Nephron (organoid): Measurements from ENCODE around the gene ZNF280B.

Experiments used
- H3K27ac Mint-ChIP-seq, 3 experiments: 2 replicates each; pipeline ENCODE4 v1.8.0; 2020; ENCODE audit warnings: mixed read lengths in 3 of 3, mild to moderate bottlenecking in 2 of 3, moderate library complexity in 1 of 3
- H3K27me3 Mint-ChIP-seq: 2 replicates; pipeline ENCODE4 v1.8.0; 2021; ENCODE audit warnings: low read depth, mild to moderate bottlenecking, moderate library complexity, mixed read lengths
- H3K36me3 Mint-ChIP-seq: 2 replicates; pipeline ENCODE4 v1.8.0; 2020; ENCODE audit warnings: low read depth, mixed read lengths
- H3K4me1 Mint-ChIP-seq: 2 replicates; pipeline ENCODE4 v1.8.0; 2020; ENCODE audit warnings: mixed read lengths
- H3K4me3 Mint-ChIP-seq, 3 experiments: 2 replicates each; pipeline ENCODE4 v1.8.0; 2020; ENCODE audit warnings: mild to moderate bottlenecking in 3 of 3, mixed read lengths in 3 of 3, moderate library complexity in 2 of 3
- H3K9me3 Mint-ChIP-seq: 2 replicates; pipeline ENCODE4 v1.8.0; 2020; ENCODE audit warnings: mixed read lengths
- TF ChIP-seq, protein P1 (sequence below), 3 experiments: fragments of 200-600 bp; sonication (generic); IDR thresholded peaks; one replicate each; pipeline ENCODE4 v1.5.0; 2021; ENCODE audit warnings: antibody characterized with exemption in 3 of 3; ENCODE audit not compliant: unreplicated experiment in 3 of 3

ZNF280B gene

DNA sequence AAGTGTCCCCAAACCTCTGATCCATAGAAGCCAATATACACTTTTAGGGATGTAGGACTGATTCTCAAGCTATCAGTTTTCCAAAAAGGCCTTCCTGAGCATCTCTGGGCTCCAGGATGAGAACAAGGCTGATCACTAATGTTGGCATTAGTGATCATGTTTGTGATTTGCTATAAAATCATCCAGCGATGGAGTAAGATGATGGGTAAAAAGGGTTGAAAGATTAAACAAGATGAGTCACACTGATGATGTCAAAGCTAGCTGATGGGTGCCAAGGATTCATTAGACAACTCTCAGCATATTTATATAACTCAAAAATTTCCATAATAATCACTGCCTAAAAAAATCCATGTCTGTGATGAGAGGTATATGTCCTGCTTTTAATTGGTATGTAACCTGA, 42.8 kb downstream of the ZNF280B start:
- peaks cover 30% of the 10 kb centered on the region for H3K9me3 Mint-ChIP-seq
- TF ChIP-seq, protein P1, sequence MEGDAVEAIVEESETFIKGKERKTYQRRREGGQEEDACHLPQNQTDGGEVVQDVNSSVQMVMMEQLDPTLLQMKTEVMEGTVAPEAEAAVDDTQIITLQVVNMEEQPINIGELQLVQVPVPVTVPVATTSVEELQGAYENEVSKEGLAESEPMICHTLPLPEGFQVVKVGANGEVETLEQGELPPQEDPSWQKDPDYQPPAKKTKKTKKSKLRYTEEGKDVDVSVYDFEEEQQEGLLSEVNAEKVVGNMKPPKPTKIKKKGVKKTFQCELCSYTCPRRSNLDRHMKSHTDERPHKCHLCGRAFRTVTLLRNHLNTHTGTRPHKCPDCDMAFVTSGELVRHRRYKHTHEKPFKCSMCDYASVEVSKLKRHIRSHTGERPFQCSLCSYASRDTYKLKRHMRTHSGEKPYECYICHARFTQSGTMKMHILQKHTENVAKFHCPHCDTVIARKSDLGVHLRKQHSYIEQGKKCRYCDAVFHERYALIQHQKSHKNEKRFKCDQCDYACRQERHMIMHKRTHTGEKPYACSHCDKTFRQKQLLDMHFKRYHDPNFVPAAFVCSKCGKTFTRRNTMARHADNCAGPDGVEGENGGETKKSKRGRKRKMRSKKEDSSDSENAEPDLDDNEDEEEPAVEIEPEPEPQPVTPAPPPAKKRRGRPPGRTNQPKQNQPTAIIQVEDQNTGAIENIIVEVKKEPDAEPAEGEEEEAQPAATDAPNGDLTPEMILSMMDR (IDR thresholded peaks at IDR 0.05; ENCODE audit: unreplicated experiment in 3 of 3), result no peak
- H3K4me1 Mint-ChIP-seq, result no peaks in the 10 kb centered on the region
- peaks cover 39% of the 10 kb centered on the region for H3K27me3 Mint-ChIP-seq
- H3K4me3 Mint-ChIP-seq, result no peak overlapping the region
- no peaks in the 10 kb centered on the region for H3K36me3 Mint-ChIP-seq
- H3K27ac Mint-ChIP-seq, result no peak overlapping the region

- Mint-ChIP-seq H3K27me3 (peaks cover 39% of the 10 kb centered on the region), H3K9me3 (peaks cover 30% of the 10 kb centered on the region), H3K4me3 (no peak overlapping the region), H3K4me1 (no peaks in the 10 kb centered on the region), H3K27ac (no peak overlapping the region), H3K36me3 (no peaks in the 10 kb centered on the region)
- TF ChIP-seq, protein P1 (IDR thresholded peaks at IDR 0.05; ENCODE audit: unreplicated experiment in 3 of 3), result no peak
These were observed 43.4 kb downstream of the ZNF280B start for GRCh38 chr22:22465094-22465602.

DNA sequence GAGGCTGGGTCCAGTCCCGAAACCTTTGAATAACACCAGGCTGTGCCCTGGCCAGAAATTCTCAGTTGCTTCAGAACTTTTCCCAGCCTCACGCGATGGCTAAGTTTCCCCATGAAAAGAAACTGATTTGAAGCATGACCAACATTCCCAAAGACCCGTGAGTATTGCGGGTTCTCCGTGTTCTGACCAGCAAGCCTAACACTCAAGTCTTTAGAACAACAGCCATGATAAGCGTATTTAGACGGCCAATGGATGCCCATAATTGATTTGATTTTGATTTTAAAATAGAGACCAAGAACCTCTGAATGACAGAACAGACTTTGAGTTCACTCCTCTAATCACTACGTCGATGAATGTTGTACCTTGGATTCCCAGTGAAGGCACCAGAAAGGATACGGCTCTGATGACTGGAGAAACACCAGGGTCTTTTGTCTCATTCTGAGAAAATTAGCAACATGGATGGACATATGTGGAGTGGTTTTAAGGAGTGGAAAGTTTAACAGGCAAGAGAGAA, 43.9 kb downstream of the ZNF280B start:
- H3K27me3 Mint-ChIP-seq, result peaks cover 39% of the 10 kb centered on the region
- peaks cover 27% of the 10 kb centered on the region for H3K9me3 Mint-ChIP-seq
- TF ChIP-seq, protein P1 (IDR thresholded peaks at IDR 0.05; ENCODE audit: unreplicated experiment in 3 of 3), result no peak
- H3K4me3 Mint-ChIP-seq, result no peak overlapping the region
- H3K27ac Mint-ChIP-seq, result no peak overlapping the region
- no peaks in the 10 kb centered on the region for H3K4me1 Mint-ChIP-seq
- H3K36me3 Mint-ChIP-seq, result no peaks in the 10 kb centered on the region

DNA sequence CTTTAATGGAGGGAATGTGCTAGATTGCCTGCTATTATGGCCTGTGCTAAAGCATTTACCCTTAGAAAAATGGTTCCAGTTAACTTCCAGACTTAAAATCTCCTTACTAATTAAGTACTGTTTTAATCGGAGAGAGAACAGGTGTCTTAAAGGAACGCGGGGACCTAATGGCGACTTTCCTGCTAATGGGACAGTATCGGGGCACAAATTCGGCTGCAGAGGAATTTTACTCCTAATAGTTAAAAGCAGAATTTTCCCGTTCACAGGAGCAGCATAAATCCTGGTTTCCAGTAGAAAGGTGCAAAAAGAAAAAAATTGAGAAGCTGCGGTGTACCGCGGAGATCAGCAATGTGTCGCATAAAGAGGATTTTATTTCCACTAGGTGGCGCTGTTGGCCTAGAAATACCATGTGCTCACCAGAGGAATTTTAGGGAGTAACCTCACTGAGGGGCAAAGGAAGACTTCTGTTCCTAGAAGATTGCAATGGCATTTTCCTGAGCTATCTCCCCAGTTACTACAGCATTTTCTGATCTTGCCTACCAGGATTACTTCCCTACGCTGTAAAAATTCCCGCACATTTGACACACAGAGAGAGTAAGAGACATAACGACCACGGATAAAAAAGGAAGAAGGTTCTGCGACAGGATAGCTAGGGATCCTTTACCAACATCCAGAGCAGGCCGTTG, 44.5 kb downstream of the ZNF280B start:
- H3K27ac Mint-ChIP-seq, result no peak overlapping the region
- H3K9me3 Mint-ChIP-seq, result peaks cover 27% of the 10 kb centered on the region
- H3K27me3 Mint-ChIP-seq, result peaks cover 39% of the 10 kb centered on the region
- H3K36me3 Mint-ChIP-seq, result no peaks in the 10 kb centered on the region
- no peaks in the 10 kb centered on the region for H3K4me1 Mint-ChIP-seq
- H3K4me3 Mint-ChIP-seq, result no peak overlapping the region
- TF ChIP-seq, protein P1 (IDR thresholded peaks at IDR 0.05; ENCODE audit: unreplicated experiment in 3 of 3), result peak; percentile 82 to 87 (median 84)

DNA sequence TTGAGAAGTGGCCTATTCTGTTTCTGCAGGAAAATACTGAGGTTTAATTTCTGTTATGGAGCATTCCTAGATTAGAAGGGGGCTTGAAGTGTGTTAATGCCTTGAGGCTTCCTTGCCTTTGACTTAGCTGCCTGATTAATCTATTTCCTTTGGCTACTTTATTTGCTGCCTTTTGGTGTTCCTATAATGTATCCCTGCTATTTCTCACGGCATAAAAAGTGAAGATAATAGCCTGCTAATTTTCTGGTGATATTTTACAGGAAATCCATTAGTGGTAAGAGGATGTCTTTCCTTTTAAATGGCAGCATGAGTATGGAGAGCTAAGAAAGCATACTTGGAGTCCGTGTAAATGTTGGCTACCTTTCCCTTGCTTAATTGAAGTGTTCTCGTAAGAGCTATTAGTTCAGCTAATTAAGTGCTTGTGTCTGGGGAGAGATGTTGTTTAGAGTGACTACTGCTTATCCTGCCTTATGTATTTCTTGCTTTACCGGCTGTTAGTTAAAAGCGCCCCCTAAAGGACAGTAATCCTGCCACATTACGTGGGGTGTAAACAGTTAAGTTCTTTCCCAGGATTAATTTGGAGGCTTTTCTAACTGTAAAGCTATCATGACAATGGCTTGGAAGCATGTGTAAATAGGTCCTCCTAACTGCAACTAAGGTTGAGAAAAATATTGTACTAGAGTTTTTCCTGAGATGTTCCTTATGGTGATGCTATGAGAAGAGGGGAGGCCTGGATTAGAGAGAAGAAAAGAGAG, 45.6 kb downstream of the ZNF280B start:
- Mint-ChIP-seq H3K27ac (no peak overlapping the region), H3K4me3 (no peak overlapping the region), H3K27me3 (peaks cover 39% of the 10 kb centered on the region)

More for the DNA sequence above, 45.6 kb downstream of the ZNF280B start:
- TF ChIP-seq, protein P1 (IDR thresholded peaks at IDR 0.05; ENCODE audit: unreplicated experiment in 3 of 3), result no peak
- no peaks in the 10 kb centered on the region for H3K4me1 Mint-ChIP-seq
- no peaks in the 10 kb centered on the region for H3K36me3 Mint-ChIP-seq
- peaks cover 32% of the 10 kb centered on the region for H3K9me3 Mint-ChIP-seq
